ENCODE measurements around the gene RGS10. TPM values are rescaled to one million over a fixed set of nuclear protein-coding genes. Genes with fewer than 3 reads are reported as not detected.

Gene RGS10
- total RNA-seq, 1 experiment from 2014 or later = 10.6 TPM

DNA sequence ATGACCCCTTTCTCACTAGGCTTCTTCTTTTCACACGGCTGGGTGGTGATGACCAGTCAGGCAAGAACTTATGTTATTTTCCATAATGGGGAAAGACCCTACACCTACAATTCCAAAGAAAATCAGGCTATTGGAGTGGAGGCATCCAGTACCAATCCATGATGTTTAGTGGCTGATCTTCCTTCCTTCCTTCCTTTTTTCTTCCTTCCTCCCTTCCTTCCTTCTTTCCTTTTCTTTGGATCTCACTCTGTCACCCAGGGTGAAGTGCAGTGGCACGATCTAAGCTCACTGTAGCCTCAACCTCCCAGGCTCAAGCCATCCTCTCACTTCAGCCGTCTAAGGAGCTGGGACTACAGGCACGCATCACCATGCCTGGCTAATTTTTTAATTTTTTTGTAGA, 2.5 kb downstream of the RGS10 start:
- no peak overlapping the region for H3K4me3 Mint-ChIP-seq
- H3K4me1 Mint-ChIP-seq = peaks cover 18 to 27% of the 10 kb centered on the region in 2 experiments
- Histone ChIP-seq H2BK5ac (ENCODE audit: insufficient read length, low read length) (no peak overlapping the region), H3K79me2 (ENCODE audit: insufficient read depth, low read length) (no peaks in the 10 kb centered on the region), H3K18ac (ENCODE audit: insufficient read length, low read depth, low read length) (no peak overlapping the region), H3T11ph (ENCODE audit: low read length) (no peak overlapping the region), H3K9ac (ENCODE audit: extremely low read depth, insufficient read length, low read length) (no peak overlapping the region), H2BK20ac (ENCODE audit: low read depth, low read length, poor library complexity, severe bottlenecking) (no peak overlapping the region), H3K23me2 (ENCODE audit: insufficient read length, low read depth, low read length, poor library complexity, severe bottlenecking) (peaks cover 20% of the 10 kb centered on the region), H4K8ac (replicated peaks; ENCODE audit: insufficient read length, low read depth, low read length) (no peak overlapping the region), H4K20me1 (ENCODE audit: control insufficient read depth, insufficient read depth, insufficient read length) (no peaks in the 10 kb centered on the region), H3K56ac (ENCODE audit: insufficient read length, low read depth, low read length) (no peak overlapping the region), H3K27me3 (ENCODE audit: insufficient read depth, low read length) (peaks cover 23% of the 10 kb centered on the region; the same call in 1 of the 2 replicates), H2AFZ (ENCODE audit: low read length) (no peak overlapping the region), H3K79me1 (ENCODE audit: insufficient read depth, low read depth, low read length, poor library complexity, severe bottlenecking) (no peaks in the 10 kb centered on the region), H3K4me2 (ENCODE audit: insufficient read depth, insufficient read length, low read length) (no peak overlapping the region), H4K5ac (ENCODE audit: insufficient read length, low read depth, low read length) (no peak overlapping the region), H3K23ac (ENCODE audit: insufficient read length, low read depth, low read length) (no peak overlapping the region), H3K27ac (ENCODE audit: insufficient read length, low read depth, low read length) (no peak overlapping the region), H3K4me1 (ENCODE audit: insufficient read depth, low read length) (peaks cover 3% of the 10 kb centered on the region; the same call in 1 of the 2 replicates), H3K9me3 (ENCODE audit: control insufficient read depth, low read depth, low read length) (no peaks in the 10 kb centered on the region), H2BK12ac (ENCODE audit: insufficient read length, low read depth, low read length) (no peak overlapping the region), H3K14ac (ENCODE audit: insufficient read depth, low read length) (no peak overlapping the region), H2AK5ac (ENCODE audit: insufficient read length, low read length) (no peak overlapping the region), H2BK120ac (ENCODE audit: low read depth, low read length, poor library complexity, severe bottlenecking) (no peak overlapping the region), H2BK15ac (ENCODE audit: low read depth, low read length) (no peak overlapping the region), H4K91ac (ENCODE audit: insufficient read length, low read depth, low read length) (no peak overlapping the region), H3K4ac (ENCODE audit: low read depth, low read length) (no peak overlapping the region)
- no peak for DNase-seq
- peaks cover 55% of the 10 kb centered on the region for H3K27me3 Mint-ChIP-seq (ENCODE audit: low read depth)
- H3K9me3 Mint-ChIP-seq = no peaks in the 10 kb centered on the region; a peak in 1 of 5 replicates
- WGBS (ENCODE audit: extremely low coverage, insufficient read length, low lambda C conversion rate) = no CpG with 5 or more reads among the region's 4 CpGs
- H3K36me3 Mint-ChIP-seq (ENCODE audit: insufficient read depth in 1 of 3, low read depth in 3 of 3) = no peaks in the 10 kb centered on the region; a peak in 1 of 7 replicates
- no peak overlapping the region for H3K27ac Mint-ChIP-seq
- TF ChIP-seq, protein P1, sequence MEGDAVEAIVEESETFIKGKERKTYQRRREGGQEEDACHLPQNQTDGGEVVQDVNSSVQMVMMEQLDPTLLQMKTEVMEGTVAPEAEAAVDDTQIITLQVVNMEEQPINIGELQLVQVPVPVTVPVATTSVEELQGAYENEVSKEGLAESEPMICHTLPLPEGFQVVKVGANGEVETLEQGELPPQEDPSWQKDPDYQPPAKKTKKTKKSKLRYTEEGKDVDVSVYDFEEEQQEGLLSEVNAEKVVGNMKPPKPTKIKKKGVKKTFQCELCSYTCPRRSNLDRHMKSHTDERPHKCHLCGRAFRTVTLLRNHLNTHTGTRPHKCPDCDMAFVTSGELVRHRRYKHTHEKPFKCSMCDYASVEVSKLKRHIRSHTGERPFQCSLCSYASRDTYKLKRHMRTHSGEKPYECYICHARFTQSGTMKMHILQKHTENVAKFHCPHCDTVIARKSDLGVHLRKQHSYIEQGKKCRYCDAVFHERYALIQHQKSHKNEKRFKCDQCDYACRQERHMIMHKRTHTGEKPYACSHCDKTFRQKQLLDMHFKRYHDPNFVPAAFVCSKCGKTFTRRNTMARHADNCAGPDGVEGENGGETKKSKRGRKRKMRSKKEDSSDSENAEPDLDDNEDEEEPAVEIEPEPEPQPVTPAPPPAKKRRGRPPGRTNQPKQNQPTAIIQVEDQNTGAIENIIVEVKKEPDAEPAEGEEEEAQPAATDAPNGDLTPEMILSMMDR (conservative IDR thresholded peaks at IDR 0.05) = no peak
